ENCODE data around the gene SH3GL1.

- TF ChIP-seq, protein P1, sequence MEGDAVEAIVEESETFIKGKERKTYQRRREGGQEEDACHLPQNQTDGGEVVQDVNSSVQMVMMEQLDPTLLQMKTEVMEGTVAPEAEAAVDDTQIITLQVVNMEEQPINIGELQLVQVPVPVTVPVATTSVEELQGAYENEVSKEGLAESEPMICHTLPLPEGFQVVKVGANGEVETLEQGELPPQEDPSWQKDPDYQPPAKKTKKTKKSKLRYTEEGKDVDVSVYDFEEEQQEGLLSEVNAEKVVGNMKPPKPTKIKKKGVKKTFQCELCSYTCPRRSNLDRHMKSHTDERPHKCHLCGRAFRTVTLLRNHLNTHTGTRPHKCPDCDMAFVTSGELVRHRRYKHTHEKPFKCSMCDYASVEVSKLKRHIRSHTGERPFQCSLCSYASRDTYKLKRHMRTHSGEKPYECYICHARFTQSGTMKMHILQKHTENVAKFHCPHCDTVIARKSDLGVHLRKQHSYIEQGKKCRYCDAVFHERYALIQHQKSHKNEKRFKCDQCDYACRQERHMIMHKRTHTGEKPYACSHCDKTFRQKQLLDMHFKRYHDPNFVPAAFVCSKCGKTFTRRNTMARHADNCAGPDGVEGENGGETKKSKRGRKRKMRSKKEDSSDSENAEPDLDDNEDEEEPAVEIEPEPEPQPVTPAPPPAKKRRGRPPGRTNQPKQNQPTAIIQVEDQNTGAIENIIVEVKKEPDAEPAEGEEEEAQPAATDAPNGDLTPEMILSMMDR (IDR thresholded peaks at IDR 0.05; ENCODE audit: low read length): no peak
- no peak for TF ChIP-seq EZH2 (optimal IDR thresholded peaks at IDR 0.05; ENCODE audit: low read depth, low read length)
Measured at GRCh38 chr19:4405977-4406376, 5.6 kb upstream of the SH3GL1 start.
